Lower leg skin (tissue), 4 donors: ENCODE results near the gene CLEC3B. TPM values are rescaled to one million over a fixed set of nuclear protein-coding genes. Genes with fewer than 3 reads are reported as not detected.
A peak's percentile ranks its signal among the peaks of the same experiment; 100 is the strongest.

Experiments used
- DNase-seq, 2 donors: peaks; one replicate each; pipeline ENCODE4 v3.0.0-alpha.2; 2019; ENCODE audit warnings: low spot score in 2 of 2
- H3K4me3 ChIP-seq: fragments of 200-600 bp; sonication (generic); 2 replicates; pipeline ENCODE4 v1.5.1; 2017; ENCODE audit warnings: mild to moderate bottlenecking, low read depth; ENCODE audit not compliant: poor library complexity, severe bottlenecking
- CTCF ChIP-seq, 3 donors: fragments of 450-650 bp; IDR thresholded peaks; one replicate each; pipeline ENCODE4 v1.5.1; 2016; ENCODE audit warnings: antibody characterized with exemption in 3 of 3, mild to moderate bottlenecking in 3 of 3, moderate library complexity in 2 of 3
- POLR2A ChIP-seq, 2 donors: fragments of 450-650 bp; IDR thresholded peaks; one replicate each; pipeline ENCODE4 v1.6.1; 2016 to 2017; ENCODE audit warnings: antibody characterized with exemption in 2 of 2, mild to moderate bottlenecking in 1 of 2, moderate library complexity in 1 of 2
- WGBS, 2 donors: methylation state at CpG; one replicate each; pipeline ENCODE4 v1.1.5; 2018; 5-methylcytosine and 5-hydroxymethylcytosine counted together
- intact Hi-C: fragments of 100-400 bp; cut with DNase I; formaldehyde crosslinking; loops from one replicate; pipeline ENCODE4 v1.15.0; 2023; ENCODE audit warnings: low total_unique reads
- total RNA-seq, 4 donors: library from RNA; depleted of rRNA; stranded (reverse); fragments of >200 nt; gene quantifications; one replicate each; pipeline ENCODE4 v1.1.0, GENCODE V29; 2016

CLEC3B gene
- total RNA-seq, 4 donors from 2014 or later, result 15.0 to 113 (median 29.8) TPM

GRCh38 chr3:45037720-45038455 is 11.8 kb downstream of the CLEC3B start:
- no peak overlapping the region for H3K4me3 ChIP-seq
- intact Hi-C loops, result loop anchor here (5.0 to 10.0 kb wide), 3 partner anchors 123 to 459 kb away; no protein-coding TSS in a partner anchor
- peak; percentile 96 to 98 for DNase-seq
- WGBS, 2 donors, result 2 to 5% methylated on average over 11 of the region's 11 CpGs
- TF ChIP-seq POLR2A (IDR thresholded peaks at IDR 0.05) (no peak), CTCF (IDR thresholded peaks at IDR 0.05) (peak in 1 of 3 donors; percentile 93)

DNA sequence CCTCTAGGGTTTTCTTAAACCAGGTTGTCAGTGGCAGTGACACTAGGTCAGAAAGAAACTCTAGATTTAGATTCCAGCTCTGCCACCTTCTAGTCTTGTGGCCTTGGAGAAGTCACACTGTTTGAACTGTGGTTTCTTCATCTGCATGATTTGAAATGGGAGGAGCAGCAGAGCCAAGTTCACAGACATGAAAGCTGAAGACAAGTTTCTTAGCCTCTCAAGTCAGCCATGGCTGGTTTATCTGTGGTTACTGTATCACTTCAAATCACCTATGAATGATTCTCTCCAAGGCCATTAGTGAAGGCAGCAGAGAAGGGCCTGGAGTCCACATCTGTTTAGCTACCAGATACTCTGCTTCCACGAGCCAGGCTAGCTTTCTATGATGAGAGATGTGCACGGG is 15.6 kb downstream of the CLEC3B start:
- 69 to 95% methylated on average over 2 of the region's 2 CpGs for WGBS, 2 donors
- no peak for DNase-seq
- intact Hi-C loops, result loop anchor here (10.0 kb wide), 1 partner anchor 613 kb away; no protein-coding TSS in a partner anchor
- TF ChIP-seq CTCF (IDR thresholded peaks at IDR 0.05) (no peak), POLR2A (IDR thresholded peaks at IDR 0.05) (no peak)
- no peak overlapping the region for H3K4me3 ChIP-seq

- H3K4me3 ChIP-seq, result no peak overlapping the region
- intact Hi-C loops, result loop anchor here (10.0 kb wide), 1 partner anchor 613 kb away; no protein-coding TSS in a partner anchor
- DNase-seq, result no peak
- TF ChIP-seq CTCF (IDR thresholded peaks at IDR 0.05) (no peak), POLR2A (IDR thresholded peaks at IDR 0.05) (no peak)
- 86 to 89% methylated on average over 3 of the region's 3 CpGs for WGBS, 2 donors
Measured at GRCh38 chr3:45042162-45042561, 16.1 kb downstream of the CLEC3B start.

GRCh38 chr3:45043728-45044299 is 17.7 kb downstream of the CLEC3B start:
- no peak for DNase-seq
- TF ChIP-seq CTCF (IDR thresholded peaks at IDR 0.05), result no peak
- no peak for TF ChIP-seq POLR2A (IDR thresholded peaks at IDR 0.05)
- H3K4me3 ChIP-seq, result no peak overlapping the region
- WGBS, 2 donors, result 30 to 32% methylated on average over 2 of the region's 2 CpGs
- intact Hi-C loops, result loop anchor here (10.0 kb wide), 1 partner anchor 611 kb away; no protein-coding TSS in a partner anchor

DNA sequence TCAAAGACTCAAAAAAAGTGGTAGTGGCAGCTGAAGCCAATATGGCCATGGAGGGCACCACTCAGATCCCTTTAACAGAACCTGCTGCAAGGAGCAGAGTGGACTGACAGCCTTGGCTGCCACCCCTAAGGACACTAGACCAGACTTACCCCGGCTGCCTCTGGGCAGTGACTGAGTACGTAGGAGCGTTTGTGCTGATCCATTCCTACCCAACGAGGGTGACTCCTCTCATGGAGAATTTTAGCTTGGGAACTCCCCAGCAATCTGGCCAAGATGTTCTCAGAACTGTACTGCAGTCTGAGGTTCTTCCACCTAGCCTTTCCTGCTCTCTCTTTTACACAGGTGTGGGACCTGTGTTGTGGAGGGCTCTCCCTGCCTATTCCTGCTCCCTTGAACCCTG is 22.1 kb downstream of the CLEC3B start:
- H3K4me3 ChIP-seq, result no peak overlapping the region
- intact Hi-C loops, result loop anchor here (10.0 kb wide), 1 partner anchor 607 kb away; no protein-coding TSS in a partner anchor
- 34 to 37% methylated on average over 4 of the region's 4 CpGs for WGBS, 2 donors
- no peak for DNase-seq
- TF ChIP-seq POLR2A (IDR thresholded peaks at IDR 0.05) (no peak), CTCF (IDR thresholded peaks at IDR 0.05) (no peak)
